ENCODE measurements around the gene TIMD4.
"Not testable (repeated sequence)": the region's sequence is repeated elsewhere in the genome, so short reads cannot be mapped to it uniquely, and the experiment has no call there.

Gene TIMD4

GRCh38 chr5:156963125-156963524 lies at the start of gene TIMD4:
Gene TIMD4 (minus strand): TSS chr5:156963226. CDS start chr5:156963198, 28 bp downstream.
- no peak for DNase-seq (ENCODE audit: low read depth in 1 of 2, low spot score in 1 of 2)

GRCh38 chr5:157006262-157006661 lies 43.2 kb upstream of the TIMD4 start:
- DNase-seq (ENCODE audit: low read depth in 1 of 2, low spot score in 1 of 2), result no peak

- no peak for DNase-seq (ENCODE audit: low read depth in 1 of 2, low spot score in 1 of 2)
These were observed 42.0 kb upstream of the TIMD4 start for GRCh38 chr5:157004893-157005551.

GRCh38 chr5:156991714-156992113 lies 28.7 kb upstream of the TIMD4 start:
- DNase-seq (ENCODE audit: low read depth in 1 of 2, low spot score in 1 of 2), result no peak

GRCh38 chr5:156984064-156984463 lies 21.0 kb upstream of the TIMD4 start:
- DNase-seq (ENCODE audit: low read depth in 1 of 2, low spot score in 1 of 2), result no peak

- DNase-seq (ENCODE audit: low read depth in 1 of 2, low spot score in 1 of 2), result no peak
These were observed 18.5 kb upstream of the TIMD4 start for GRCh38 chr5:156981481-156981880.

- no peak for DNase-seq (ENCODE audit: low read depth in 1 of 2, low spot score in 1 of 2)
These were observed 11.3 kb upstream of the TIMD4 start for GRCh38 chr5:156974328-156974727.

- DNase-seq (ENCODE audit: low read depth in 1 of 2, low spot score in 1 of 2), result no peak
These were observed 9.0 kb upstream of the TIMD4 start for GRCh38 chr5:156971848-156972525.

- no peak for DNase-seq (ENCODE audit: low read depth in 1 of 2, low spot score in 1 of 2)
These were observed 8.4 kb upstream of the TIMD4 start for GRCh38 chr5:156971415-156971814.

- not testable (repeated sequence) for DNase-seq (ENCODE audit: low read depth in 1 of 2, low spot score in 1 of 2)
These were observed 4.4 kb upstream of the TIMD4 start for GRCh38 chr5:156967386-156967785.

GRCh38 chr5:156956321-156956720 lies 6.7 kb downstream of the TIMD4 start:
- DNase-seq (ENCODE audit: low read depth in 1 of 2, low spot score in 1 of 2), result no peak

- DNase-seq (ENCODE audit: low read depth in 1 of 2, low spot score in 1 of 2), result no peak
These were observed 11.7 kb downstream of the TIMD4 start for GRCh38 chr5:156951359-156951758.

GRCh38 chr5:156950716-156951115 lies 12.3 kb downstream of the TIMD4 start:
- no peak for DNase-seq (ENCODE audit: low read depth in 1 of 2, low spot score in 1 of 2)

- DNase-seq (ENCODE audit: low read depth in 1 of 2, low spot score in 1 of 2), result no peak
These were observed 13.6 kb downstream of the TIMD4 start for GRCh38 chr5:156949424-156949823.

GRCh38 chr5:156947925-156948324 lies 15.1 kb downstream of the TIMD4 start:
- no peak for DNase-seq (ENCODE audit: low read depth in 1 of 2, low spot score in 1 of 2)

- DNase-seq (ENCODE audit: low read depth in 1 of 2, low spot score in 1 of 2), result no peak
These were observed 21.0 kb downstream of the TIMD4 start for GRCh38 chr5:156942064-156942463.

- not testable (repeated sequence) for DNase-seq (ENCODE audit: low read depth in 1 of 2, low spot score in 1 of 2)
These were observed 22.6 kb downstream of the TIMD4 start for GRCh38 chr5:156940462-156940861.

- DNase-seq (ENCODE audit: low read depth in 1 of 2, low spot score in 1 of 2), result no peak
These were observed 26.1 kb downstream of the TIMD4 start for GRCh38 chr5:156936972-156937371.

- peak in 1 of 2 donors; percentile 45 for DNase-seq (ENCODE audit: low read depth in 1 of 2, low spot score in 1 of 2)
These were observed 28.4 kb downstream of the TIMD4 start for GRCh38 chr5:156934450-156935211.

- DNase-seq (ENCODE audit: low read depth in 1 of 2, low spot score in 1 of 2), result no peak
These were observed 33.6 kb downstream of the TIMD4 start for GRCh38 chr5:156929366-156929948.

- no peak for DNase-seq (ENCODE audit: low read depth in 1 of 2, low spot score in 1 of 2)
These were observed 35.5 kb downstream of the TIMD4 start for GRCh38 chr5:156927545-156927944.

- DNase-seq (ENCODE audit: low read depth in 1 of 2, low spot score in 1 of 2), result not testable (repeated sequence)
These were observed 37.3 kb downstream of the TIMD4 start for GRCh38 chr5:156925767-156926166.

Measured in activated CD4-positive, alpha-beta T cell treated with anti-CD3 and anti-CD28 coated beads, Interleukin-2, amount 50 U/mL, for 24 hours (primary cell).